Activated T-cell treated with anti-CD3 and anti-CD28 coated beads, Interleukin-2, amount 50 U/mL, for 1 hour (primary cell): ENCODE measurements around the gene SHD.
A peak's percentile ranks its signal among the peaks of the same experiment; 100 is the strongest.

Experiments used
- DNase-seq: peaks from one replicate; pipeline ENCODE4 v3.0.0-alpha.2; 2020

Gene SHD

DNA sequence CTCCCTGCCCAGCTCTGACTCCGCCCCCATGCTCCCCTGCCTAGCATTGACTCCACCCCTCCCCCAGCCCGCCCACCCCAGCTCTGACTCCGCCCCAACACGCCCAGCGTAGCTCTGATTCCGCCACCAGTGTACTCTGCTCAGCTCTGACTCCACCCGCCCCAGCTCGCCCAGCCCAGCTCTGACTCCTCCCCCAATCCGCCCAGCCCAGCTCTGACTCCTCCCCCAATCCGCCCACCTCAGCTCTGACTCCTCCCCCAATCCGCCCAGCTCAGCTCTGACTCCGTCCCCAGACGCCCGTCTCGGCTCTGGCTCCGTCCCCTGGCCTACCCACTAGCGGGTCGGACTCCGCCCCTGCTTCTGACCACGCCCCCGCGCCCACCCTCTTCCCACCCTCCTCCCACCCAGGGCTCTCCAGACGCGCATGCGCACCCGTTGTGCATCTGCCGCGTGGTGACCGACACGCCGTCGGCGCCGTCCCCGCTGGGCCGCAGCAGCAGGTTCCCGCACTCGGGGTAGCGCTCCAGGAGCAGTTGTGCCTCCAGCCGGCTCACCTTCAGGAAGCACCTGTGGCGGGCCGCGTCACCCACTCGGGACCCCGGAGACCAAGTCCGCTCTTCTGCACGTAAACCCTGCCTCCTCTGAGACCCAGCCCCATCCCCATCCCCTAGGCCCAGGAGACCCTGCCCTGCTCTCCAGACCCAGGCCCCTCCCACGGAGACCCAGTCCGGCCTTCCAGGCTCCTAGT is 49.4 kb downstream of the SHD start:
- peak; percentile 95 for DNase-seq

DNA sequence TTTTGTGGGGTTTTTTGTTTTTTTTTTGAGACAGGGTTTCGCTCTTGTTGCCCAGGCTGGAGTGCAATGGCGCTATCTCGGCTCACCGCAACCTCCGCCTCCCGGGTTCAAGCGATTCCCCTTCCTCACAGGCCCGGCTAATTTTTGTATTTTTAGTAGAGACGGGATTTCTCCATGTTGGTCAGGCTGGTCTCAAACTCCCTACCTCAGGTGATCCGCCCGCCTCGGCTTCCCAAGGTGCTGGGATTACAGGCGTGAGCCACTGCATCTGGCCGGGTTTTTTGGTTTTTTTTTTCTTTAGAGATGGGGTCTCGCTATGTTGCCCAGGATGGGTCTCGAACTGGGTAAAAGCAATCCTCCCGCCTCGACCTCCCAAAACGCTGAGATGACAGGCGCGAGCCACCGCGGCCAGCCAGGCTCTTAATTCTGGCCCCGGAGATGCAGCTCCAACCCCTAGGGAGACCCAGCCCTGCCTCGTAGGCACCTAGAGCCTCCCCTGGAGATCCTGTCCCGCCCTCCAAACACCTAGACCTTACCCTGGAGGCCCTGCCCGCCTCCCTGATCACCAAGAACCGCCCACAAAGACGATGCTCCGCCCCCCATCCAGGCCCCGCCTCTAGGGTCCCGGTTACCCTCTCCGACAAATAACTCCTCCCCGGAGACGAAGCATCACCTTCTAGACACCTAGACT is 50.1 kb downstream of the SHD start:
- DNase-seq = peak; percentile 44

DNA sequence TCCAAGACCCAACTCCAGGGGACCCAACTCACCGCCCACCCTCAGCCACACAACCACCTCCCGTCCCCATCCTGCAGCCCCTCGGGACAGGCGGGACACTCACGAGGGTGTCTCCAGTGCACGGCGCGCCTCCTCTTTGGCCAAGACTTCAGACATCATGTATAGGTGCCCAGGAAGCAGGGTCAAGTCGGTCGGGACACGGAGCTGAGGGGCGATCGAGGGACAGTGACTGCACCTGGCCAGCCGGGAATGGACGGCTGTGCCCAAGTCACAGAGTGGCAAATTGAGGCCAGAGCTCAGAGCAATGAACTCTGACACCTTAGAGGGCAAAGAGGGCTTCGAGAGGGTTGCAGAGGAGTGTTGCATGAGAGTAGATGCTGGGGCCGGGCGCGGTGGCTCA is 50.8 kb downstream of the SHD start:
- no peak for DNase-seq

DNA sequence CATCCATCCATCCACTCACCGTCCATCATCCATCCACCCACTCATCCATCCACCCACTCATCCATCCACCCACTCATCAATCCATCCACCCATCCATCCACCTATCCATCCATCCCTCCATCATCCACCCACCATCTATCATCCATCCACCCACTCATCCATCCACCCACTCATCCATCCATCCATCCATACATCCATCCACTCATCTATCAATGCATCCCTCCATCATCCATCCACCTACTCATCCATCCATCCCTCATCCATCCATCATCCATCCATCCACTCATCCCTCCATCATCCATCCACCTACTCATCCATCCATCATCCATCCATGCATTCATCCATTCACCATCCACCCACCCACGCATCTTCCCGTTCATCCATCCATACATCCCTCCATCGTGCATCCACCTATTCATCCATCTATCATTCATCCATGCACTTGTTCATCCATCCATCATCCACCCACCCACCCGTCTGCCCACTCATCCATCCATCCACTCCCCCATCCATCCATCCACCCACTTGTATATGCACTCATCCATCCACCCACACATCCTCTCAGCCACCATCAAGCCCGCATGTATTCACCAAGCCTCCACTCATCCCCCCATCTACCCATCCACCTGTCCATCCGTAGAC is 56.0 kb downstream of the SHD start:
- DNase-seq = no peak

DNA sequence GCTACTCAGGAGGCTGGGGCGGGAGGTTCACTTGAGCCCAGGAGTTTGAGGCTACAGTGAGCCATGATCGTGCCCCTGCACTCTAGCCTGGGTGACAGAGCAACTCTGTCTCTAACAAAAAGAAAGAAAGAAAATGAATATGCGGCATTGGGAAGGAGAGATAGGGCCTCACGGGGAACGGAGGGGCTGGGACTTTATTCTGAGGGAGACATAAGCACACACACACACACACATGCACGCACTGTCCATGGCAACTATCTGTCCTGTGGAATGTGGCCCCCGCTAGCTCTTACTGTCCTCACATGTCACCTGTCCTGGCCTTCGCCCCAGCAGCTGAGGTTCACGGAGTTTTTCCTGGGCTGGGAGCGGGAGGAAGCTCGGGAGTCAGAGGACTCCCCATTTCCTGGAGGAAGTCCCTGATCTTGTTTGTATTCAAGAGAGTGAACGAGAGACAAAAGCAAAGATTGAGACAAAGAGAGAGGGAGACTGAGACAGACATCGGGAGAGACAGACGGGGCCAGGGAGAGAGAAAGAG is 58.9 kb downstream of the SHD start:
- DNase-seq = no peak

DNA sequence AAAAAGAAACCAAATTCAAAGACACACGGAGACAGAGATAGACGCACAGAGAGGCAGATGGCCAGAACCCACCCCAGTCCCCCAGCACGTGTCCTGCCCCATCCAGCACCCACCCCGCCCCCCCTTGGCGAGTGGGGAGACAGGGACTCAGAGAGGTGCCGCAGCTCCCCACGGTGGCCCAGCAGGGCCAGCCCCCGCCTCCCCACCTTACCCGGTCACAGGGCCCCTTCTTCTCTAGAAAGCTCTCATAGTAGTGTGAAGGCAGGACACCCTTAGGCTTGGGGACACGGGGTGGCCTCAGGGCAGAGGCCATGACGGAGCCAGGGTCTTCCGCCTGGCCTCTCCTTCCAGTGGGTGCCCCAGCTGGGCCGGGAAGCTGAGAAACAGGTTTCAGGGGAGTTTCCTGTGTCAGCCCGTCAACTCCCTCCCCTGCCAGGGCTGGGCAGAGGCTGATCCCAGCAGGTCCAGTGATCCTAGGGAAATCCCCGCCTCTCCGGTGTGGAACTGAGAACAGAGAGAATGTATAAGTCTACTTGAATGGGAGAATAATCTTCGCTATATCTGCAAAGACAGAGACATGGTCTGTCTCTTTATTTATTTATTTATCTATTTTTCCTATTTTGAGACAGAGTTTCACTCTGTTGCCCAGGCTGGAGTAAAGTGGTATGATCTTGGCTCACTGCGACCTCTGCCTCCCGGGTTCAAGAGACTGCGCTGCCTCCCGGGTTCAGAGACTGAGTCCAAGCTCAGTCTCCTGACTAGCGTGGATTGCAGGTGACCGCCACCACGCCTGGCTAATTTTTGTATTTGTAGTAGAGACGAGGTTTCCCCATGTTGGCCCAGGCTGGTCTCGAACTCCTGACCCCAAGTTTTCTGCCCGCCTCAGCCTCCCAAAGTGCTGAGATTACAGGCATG is 59.6 kb downstream of the SHD start, which contains the start of gene STAP2:
STAP2 (minus strand) TSS at position 387 of the 915 bp plus-strand sequence; CDS start at position 313, 74 bp downstream.
- DNase-seq = peak; percentile 28
